A673 (cell line): Measurements from ENCODE around the gene RPH3AL. TPM values are rescaled to one million over a fixed set of nuclear protein-coding genes. Genes with fewer than 3 reads are reported as not detected.

Experiments
- BruUV-seq: library from RNA; stranded (reverse); fragments of 400-500 nt; replicated peaks from 2 replicates; lab custom pipeline; 2021; lab: Mats Ljungman, UMichigan
- CTCF ChIA-PET: fragments of 300-600 bp; sonication (Branson Sonifier 250); formaldehyde crosslinking; loops from one replicate; lab custom pipeline; 2022; ENCODE audit warnings: antibody characterized with exemption; lab: Charles Lee
- POLR2A ChIA-PET: fragments of 300-600 bp; sonication (Branson Sonifier 250); formaldehyde crosslinking; loops from one replicate; lab custom pipeline; 2022; ENCODE audit warnings: antibody characterized with exemption; ENCODE audit not compliant: low non-redundant PET; lab: Charles Lee
- DNase-seq: peaks from one replicate; pipeline ENCODE4 v3.0.0-alpha.2; 2015; ENCODE audit warnings: low spot score
- H3K27ac ChIP-seq: fragments of 200-600 bp; sonication (generic); 2 replicates; pipeline ENCODE4 v1.5.1; 2016; ENCODE audit warnings: mixed run types, low read depth, mild to moderate bottlenecking, mixed read lengths, antibody characterized with exemption, low read length; ENCODE audit not compliant: poor library complexity, severe bottlenecking
- H3K27me3 ChIP-seq: fragments of 200-600 bp; sonication (generic); replicated peaks from 2 replicates; pipeline ENCODE4 v1.6.1; 2017; ENCODE audit warnings: mixed run types, low read depth, mild to moderate bottlenecking, mixed read lengths, antibody characterized with exemption, low read length; ENCODE audit not compliant: insufficient read depth, poor library complexity
- H3K36me3 ChIP-seq: fragments of 200-600 bp; sonication (generic); 2 replicates; pipeline ENCODE4 v1.6.1; 2016; ENCODE audit warnings: mixed run types, mild to moderate bottlenecking, mixed read lengths, antibody characterized with exemption, low read length; ENCODE audit not compliant: insufficient read depth, poor library complexity, severe bottlenecking
- H3K4me1 ChIP-seq: fragments of 200-600 bp; sonication (generic); 2 replicates; pipeline ENCODE4 v1.6.1; 2017; ENCODE audit warnings: mixed run types, mild to moderate bottlenecking, mixed read lengths, antibody characterized with exemption, low read length; ENCODE audit not compliant: insufficient read depth, poor library complexity, severe bottlenecking
- H3K4me3 ChIP-seq: fragments of 200-600 bp; sonication (generic); 2 replicates; pipeline ENCODE4 v1.5.1; 2016; ENCODE audit warnings: low read depth, mixed run types, mild to moderate bottlenecking, mixed read lengths, low read length; ENCODE audit not compliant: poor library complexity, severe bottlenecking
- H3K9me3 ChIP-seq: fragments of 200-600 bp; sonication (generic); 2 replicates; pipeline ENCODE4 v1.6.1; 2016; ENCODE audit warnings: mixed run types, low read depth, mild to moderate bottlenecking, mixed read lengths, antibody characterized with exemption, low read length; ENCODE audit not compliant: poor library complexity, severe bottlenecking
- EZH2 ChIP-seq: fragments of 200-600 bp; sonication (generic); IDR thresholded peaks from 2 replicates; pipeline ENCODE4 v1.6.1; 2017; ENCODE audit warnings: borderline replicate concordance, low read depth, mild to moderate bottlenecking, mixed read lengths, antibody characterized with exemption, low read length; ENCODE audit not compliant: poor library complexity, severe bottlenecking
- intact Hi-C: fragments of 100-400 bp; cut with micrococcal nuclease; formaldehyde crosslinking; loops from one replicate; pipeline ENCODE4 v1.10.0; 2022; ENCODE audit not compliant: unreplicated experiment
- total RNA-seq: library from RNA; stranded (reverse); gene quantifications from 2 replicates; pipeline ENCODE4 v1.2.3, GENCODE V29; 2021
- TF ChIP-seq, protein P1 (sequence below): fragments of 300-800, 200-600 bp; sonication (generic); conservative IDR thresholded peaks from 2 replicates; pipeline ENCODE4 v1.5.1; 2017; ENCODE audit warnings: low read depth, mild to moderate bottlenecking, antibody characterized with exemption, low read length, moderate library complexity, mixed read lengths

The RPH3AL gene
- total RNA-seq, 1 experiment from 2014 or later: 0.82 TPM

DNA sequence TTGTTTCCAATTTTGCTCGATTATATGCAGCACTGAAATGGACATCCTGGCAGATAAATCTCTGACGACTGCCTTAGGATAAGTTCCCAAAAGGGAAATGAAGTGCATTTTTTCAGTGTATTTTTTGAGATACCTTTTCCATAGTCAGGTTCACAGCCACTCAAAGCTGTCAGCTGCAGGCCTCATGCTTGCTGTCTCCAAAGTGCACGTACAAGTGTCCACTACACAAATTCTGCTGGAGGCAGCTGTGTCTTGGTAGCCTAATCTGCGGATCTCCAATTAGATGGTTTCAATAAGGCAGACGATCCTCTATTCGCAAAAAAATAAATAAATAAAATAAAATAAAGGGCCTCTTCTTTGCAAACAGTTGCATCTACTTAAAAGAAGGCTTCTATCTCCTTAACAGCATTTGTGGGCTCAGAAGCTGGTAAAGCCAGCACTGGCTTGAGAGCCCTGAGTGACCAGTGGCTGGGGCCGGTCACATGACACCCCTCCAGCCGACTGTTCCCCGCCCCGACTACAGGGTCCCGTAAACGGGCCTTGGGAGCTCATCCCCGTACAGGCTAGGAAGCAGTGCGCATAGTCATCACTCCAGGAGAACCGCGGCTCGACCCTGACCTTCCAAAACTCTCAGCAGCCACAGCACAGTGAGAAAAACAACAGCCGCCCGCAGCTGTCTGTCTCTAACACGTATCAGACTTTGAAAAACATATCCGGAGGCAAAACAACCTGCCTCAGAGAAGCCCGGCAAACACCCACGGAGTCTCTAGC is 18.8 kb downstream of the RPH3AL start:
- H3K4me3 ChIP-seq: no peak overlapping the region
- H3K27ac ChIP-seq: no peak overlapping the region
- ChIA-PET POLR2A (no interaction called here), CTCF (no interaction called here)
- no TSS peak for BruUV-seq
- H3K27me3 ChIP-seq: no peaks in the 10 kb centered on the region
- H3K4me1 ChIP-seq: peaks cover 16% of the 10 kb centered on the region
- no peak for DNase-seq
- no peak for TF ChIP-seq EZH2
- TF ChIP-seq, protein P1, sequence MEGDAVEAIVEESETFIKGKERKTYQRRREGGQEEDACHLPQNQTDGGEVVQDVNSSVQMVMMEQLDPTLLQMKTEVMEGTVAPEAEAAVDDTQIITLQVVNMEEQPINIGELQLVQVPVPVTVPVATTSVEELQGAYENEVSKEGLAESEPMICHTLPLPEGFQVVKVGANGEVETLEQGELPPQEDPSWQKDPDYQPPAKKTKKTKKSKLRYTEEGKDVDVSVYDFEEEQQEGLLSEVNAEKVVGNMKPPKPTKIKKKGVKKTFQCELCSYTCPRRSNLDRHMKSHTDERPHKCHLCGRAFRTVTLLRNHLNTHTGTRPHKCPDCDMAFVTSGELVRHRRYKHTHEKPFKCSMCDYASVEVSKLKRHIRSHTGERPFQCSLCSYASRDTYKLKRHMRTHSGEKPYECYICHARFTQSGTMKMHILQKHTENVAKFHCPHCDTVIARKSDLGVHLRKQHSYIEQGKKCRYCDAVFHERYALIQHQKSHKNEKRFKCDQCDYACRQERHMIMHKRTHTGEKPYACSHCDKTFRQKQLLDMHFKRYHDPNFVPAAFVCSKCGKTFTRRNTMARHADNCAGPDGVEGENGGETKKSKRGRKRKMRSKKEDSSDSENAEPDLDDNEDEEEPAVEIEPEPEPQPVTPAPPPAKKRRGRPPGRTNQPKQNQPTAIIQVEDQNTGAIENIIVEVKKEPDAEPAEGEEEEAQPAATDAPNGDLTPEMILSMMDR: no peak
- no peaks in the 10 kb centered on the region for H3K36me3 ChIP-seq
- no peaks in the 10 kb centered on the region for H3K9me3 ChIP-seq
- intact Hi-C loops: no loop called here

DNA sequence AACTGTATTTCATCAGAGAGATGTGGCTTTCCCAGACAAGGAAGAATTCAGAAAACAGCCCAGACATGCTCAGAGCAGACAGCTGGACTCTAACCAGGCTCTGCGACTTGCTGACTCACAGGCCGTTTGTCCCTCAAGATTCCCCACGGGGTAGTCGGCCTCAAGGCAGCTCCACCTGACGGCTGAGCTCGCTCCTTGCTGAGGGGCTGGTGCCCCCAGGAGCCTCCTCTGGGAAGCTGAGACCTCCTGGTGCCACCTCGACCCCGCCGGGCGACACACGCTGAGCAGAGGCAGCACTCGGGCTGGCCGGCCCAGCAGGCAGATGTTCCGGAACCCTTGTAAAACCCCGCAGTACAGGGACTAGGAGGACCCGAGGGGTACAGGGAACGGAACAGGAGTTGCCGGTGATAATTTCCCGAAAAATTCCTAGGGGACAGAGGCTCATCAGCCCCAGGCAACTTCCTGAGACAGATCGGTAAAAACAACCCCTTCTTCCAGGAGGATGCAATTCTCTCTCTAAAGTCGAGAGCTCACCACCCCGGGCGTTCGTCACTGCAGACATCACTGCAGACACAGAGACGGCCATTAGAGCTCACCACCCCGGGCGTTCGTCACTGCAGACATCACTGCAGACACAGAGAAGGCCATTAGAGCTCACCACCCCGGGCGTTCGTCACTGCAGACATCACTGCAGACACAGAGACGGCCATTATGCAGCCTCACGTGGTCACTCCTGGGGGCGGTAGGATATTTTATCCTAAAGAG is 19.9 kb downstream of the RPH3AL start:
- BruUV-seq: no TSS peak
- Histone ChIP-seq H3K9me3 (no peaks in the 10 kb centered on the region), H3K27ac (no peak overlapping the region), H3K27me3 (no peaks in the 10 kb centered on the region), H3K4me1 (peaks cover 16% of the 10 kb centered on the region), H3K4me3 (no peak overlapping the region), H3K36me3 (no peaks in the 10 kb centered on the region)
- ChIA-PET POLR2A (no interaction called here), CTCF (no interaction called here)
- no peak for TF ChIP-seq EZH2
- TF ChIP-seq, protein P1: no peak
- no peak for DNase-seq
- intact Hi-C loops: no loop called here

DNA sequence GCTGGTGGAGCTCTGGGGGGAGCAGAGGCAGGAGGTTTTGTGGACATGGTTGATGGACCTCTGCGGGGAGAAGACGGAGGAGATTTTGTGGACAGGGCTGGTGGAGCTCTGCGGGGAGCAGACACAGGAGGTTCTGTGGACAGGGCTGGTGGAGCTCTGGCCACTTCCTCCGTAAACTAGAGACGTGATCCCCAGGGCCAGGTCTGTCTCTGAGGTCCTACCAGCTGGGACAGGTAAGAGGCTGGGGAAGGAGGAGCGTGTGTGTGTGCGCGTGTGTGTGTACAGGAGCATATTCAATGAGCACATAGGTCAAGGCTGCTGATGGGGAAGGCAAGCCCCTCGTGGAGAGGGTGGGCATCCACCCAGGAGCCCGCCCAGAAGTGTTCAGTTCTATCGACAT is 20.6 kb downstream of the RPH3AL start:
- CTCF ChIA-PET: no interaction called here
- Histone ChIP-seq H3K36me3 (no peaks in the 10 kb centered on the region), H3K4me3 (no peak overlapping the region), H3K9me3 (no peaks in the 10 kb centered on the region), H3K27ac (no peak overlapping the region), H3K4me1 (peaks cover 16% of the 10 kb centered on the region), H3K27me3 (no peaks in the 10 kb centered on the region)
- intact Hi-C loops: no loop called here
- no peak for DNase-seq
- no peak for TF ChIP-seq EZH2
- TF ChIP-seq, protein P1: no peak
- POLR2A ChIA-PET: no interaction called here
- BruUV-seq: no TSS peak
